Ishikawa (cell line): ENCODE data around the gene ATXN1.

Source experiments
- CEBPB ChIP-seq: IDR thresholded peaks from 2 replicates; pipeline ENCODE4 v1.6.1; 2012
- EGR1 ChIP-seq: IDR thresholded peaks from 2 replicates; pipeline ENCODE4 v1.6.1; 2012
- EP300 ChIP-seq: IDR thresholded peaks from 2 replicates; pipeline ENCODE4 v1.6.1; 2012; ENCODE audit warnings: borderline replicate concordance
- FOXM1 ChIP-seq: IDR thresholded peaks from 2 replicates; pipeline ENCODE4 v1.6.1; 2012; ENCODE audit warnings: low read depth, borderline replicate concordance
- TAF1 ChIP-seq: IDR thresholded peaks from 2 replicates; pipeline ENCODE4 v1.6.1; 2012; ENCODE audit warnings: low read depth, mild to moderate bottlenecking
- TCF12 ChIP-seq: IDR thresholded peaks from 2 replicates; pipeline ENCODE4 v1.6.1; 2012; ENCODE audit warnings: low read depth
- TEAD4 ChIP-seq: IDR thresholded peaks from 2 replicates; pipeline ENCODE4 v1.6.1; 2012
- USF1 ChIP-seq: IDR thresholded peaks from 2 replicates; pipeline ENCODE4 v1.6.1; 2012
- YY1 ChIP-seq: IDR thresholded peaks from 2 replicates; pipeline ENCODE4 v1.6.1; 2012; ENCODE audit warnings: low read depth

GRCh38 chr6:16800341-16800740, 39.1 kb upstream of the ATXN1 start:
- no peak for TF ChIP-seq TAF1
- TF ChIP-seq EGR1 = no peak
- no peak for TF ChIP-seq EP300
- TF ChIP-seq TCF12 = no peak
- no peak for TF ChIP-seq USF1
- no peak for TF ChIP-seq FOXM1
- TF ChIP-seq TEAD4 = no peak
- TF ChIP-seq CEBPB = no peak
- TF ChIP-seq YY1 = no peak
